Measurements from ENCODE around the gene SCNN1B.

- TF ChIP-seq CTCF (conservative IDR thresholded peaks at IDR 0.05 in 1 of 2, IDR thresholded peaks at IDR 0.05 in 1 of 2; ENCODE audit: extremely low read depth in 1 of 2, insufficient read depth in 1 of 2, low read depth in 1 of 2, low read length in 2 of 2): no peak
- no peak for TF ChIP-seq EZH2 (IDR thresholded peaks at IDR 0.05; ENCODE audit: borderline replicate concordance, low read length)
Measured at GRCh38 chr16:23294260-23294659, 7.8 kb upstream of the SCNN1B start.
